Globus pallidus (tissue), 1 donor: Measurements from ENCODE around the gene CHI3L1.
A peak's percentile ranks its signal among the peaks of the same experiment; 100 is the strongest.

Source experiments
- DNase-seq: peaks from one replicate; pipeline ENCODE4 v3.0.0-alpha.2; 2015; ENCODE audit warnings: low spot score

Gene CHI3L1

DNA sequence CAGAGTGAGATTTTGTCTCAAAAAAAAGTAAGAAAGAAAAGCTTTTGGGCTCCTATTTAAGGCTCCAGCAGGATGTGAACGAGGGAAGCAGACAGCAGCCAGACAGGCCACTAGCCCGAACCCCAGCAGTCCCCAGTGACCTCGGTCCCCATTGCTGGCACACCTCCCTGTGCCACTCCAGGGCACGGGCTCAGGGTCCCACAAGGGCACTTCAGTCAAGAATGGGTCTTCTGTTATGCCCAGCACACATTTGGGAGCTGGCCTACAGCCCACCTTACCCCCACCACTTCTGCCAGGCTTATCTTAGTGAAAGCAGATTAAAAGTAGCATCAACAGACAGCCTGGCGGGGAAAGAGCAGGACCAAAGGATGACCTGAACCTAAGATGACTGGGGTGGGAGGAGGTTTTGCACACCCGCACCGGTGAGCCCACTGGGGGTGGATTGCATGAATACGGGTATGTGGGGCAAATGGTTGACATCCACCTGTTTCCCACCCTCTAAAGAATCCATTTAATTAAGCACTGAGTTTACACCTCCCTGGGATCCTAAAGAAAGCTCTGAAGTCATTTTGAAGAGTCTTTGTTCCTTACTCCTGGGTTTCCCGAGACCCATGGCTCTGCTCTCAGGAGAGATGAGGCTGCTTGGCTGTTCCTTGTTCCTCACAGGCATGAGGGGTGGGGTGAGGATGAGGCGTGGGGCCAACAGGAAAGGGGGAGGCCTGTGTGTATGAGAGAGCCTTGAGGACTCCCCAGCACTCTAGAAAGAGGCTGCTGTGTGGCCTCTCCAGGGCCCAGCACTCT lies 4.7 kb downstream of the CHI3L1 start:
- no peak for DNase-seq

DNA sequence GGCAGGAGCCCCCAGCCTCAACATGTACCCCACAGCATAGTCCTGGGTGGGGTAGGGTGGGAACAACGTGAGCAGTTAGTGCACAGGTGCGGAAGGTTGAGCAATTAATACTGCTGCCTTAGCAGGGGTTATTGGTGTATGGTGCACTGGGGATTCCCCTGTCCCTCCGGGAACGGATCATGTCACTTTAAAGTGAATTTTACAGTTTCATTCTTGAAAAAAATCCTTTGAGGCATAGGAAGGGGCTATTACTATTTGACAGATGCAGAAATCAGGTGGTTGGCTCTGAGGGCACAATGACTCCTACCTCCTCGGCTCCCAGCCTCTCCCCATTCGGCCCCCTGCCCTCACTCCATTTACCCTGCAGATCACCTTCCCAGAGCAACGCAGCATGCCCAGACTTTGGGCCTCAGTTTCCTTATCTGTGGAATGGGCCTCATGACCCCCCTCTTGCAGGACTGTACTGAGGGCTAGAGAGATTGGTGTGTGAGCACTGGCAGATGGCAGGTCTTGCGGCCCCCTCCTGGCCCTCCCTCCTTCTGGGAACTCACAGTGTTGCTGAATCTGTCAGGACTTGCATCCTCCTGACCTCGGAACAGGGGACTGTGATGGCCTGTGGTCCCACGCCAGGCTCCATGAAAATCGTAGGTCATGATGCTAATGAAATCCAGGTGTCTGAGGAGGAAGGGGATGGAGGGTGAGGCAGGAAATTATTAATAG lies 5.7 kb downstream of the CHI3L1 start:
- no peak for DNase-seq

DNA sequence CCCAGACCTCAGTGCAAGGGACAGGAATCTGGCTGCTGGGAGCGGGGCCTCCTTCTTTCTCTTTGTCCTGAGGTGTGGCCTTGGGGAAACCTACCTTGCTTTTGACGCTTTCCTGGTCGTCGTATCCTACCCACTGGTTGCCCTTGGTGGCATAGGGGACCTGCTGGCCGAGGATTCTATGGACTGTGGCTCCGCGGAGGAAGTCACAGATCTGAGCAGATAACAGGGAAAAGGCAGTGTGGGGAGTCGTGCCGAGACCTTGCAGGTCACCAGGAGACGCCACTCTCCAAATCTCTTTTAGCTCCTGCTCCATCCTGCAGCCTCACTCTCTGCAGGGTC lies 6.9 kb downstream of the CHI3L1 start:
- DNase-seq: no peak

DNA sequence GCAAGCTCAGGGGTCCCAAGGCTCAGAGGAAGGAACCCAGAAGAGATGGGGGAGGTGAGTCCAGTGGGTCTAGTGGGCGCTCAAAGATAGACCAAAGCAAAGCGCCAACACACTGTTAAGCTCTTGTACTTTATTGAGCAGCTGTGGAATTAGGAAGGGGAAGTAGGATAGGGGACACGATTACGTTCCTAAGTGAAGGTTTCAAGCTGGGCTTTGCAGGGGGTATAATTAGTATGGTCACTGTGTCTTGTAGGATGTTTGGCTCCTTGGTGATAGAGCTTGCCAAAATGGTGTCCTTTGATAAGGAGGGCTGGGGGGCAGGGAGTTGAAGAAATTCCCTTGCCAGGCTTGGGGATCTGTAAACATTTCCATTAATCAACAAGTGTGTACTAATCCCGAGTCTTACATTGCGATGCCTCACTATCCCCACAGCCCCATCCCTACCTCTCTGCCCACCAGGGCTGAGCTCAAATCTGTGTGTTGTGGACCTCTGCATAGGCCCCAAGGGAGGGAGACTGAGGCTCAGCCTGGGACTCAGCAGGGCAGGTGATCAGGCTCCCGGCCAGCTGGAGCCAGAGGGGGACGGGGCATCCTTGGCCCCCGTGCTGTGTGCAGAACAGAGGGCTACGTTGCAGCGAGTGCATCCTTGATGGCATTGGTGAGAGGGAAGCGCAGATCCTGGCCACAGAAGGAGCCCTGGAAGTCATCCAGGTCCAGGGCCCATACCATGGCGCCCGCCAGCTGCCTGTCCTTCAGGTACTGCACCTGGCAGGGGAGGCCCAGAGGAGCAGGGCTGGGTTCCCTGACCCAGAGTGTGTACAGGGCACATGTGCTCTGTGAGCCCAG lies 7.5 kb downstream of the CHI3L1 start:
- DNase-seq: no peak

DNA sequence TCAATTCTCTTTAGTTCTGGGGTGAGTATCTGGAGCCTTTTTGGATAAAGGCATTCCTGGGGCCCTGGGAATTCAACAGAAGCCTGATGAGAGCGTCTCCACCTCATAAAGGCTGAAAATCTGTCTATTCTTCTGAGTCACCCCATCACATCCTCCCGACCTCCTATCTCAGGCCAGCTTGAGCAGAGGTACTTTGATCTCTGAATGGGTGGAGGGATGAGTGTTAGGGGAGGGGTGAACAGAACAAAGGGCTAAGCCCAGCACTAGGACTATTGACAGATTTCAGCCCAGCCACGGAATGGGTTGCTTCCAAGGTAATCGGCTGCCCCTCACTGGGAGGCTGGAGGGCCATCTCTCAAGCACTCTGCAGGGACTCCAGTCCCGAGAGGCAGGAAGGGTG lies 8.4 kb downstream of the CHI3L1 start:
- no peak for DNase-seq

DNA sequence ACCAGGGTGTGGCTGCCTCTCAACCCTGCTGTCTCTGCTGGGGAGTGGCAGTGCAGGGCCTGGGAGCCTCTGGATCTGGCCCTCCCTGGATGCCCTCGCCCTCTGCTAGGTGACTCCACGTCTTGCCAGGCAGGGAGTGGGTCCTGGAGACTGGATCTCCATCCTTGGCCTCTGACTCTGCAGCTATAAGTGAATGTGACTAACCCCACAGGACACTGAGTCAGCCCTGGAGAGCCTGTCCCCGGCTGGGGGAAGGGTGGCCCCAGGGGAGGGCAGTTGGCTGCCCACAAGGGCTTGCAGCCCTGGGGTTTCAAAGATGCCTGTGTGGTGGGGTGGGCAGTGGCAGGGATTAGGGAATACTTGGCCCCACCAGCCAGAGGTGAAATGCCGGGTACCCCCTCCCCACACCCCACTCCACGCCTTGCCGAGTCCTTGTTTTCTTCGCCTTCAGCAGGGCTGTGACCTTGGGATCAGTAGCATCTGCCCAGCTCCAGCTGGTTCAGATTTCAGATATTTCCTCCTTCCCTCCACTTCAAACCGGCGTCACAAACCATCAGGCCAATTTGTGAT lies 8.9 kb downstream of the CHI3L1 start:
- no peak for DNase-seq

DNA sequence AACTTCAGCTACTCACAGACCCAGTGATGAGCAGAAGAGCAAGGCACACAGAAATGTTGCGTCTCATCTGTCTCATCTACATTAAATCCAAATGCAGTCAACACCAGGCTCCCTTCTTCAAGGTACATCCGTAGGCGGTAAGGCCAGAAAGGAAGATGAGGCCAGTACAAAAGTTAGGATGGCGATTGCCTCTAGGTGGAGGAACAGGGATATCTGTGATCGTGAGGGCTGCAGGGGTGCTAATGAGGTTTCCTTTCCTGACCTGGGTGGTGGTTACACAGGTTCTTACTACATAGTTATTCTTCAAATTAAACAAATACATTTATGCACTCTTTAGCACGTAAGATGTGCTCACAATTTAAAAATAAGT lies 9.5 kb downstream of the CHI3L1 start:
- no peak for DNase-seq

DNA sequence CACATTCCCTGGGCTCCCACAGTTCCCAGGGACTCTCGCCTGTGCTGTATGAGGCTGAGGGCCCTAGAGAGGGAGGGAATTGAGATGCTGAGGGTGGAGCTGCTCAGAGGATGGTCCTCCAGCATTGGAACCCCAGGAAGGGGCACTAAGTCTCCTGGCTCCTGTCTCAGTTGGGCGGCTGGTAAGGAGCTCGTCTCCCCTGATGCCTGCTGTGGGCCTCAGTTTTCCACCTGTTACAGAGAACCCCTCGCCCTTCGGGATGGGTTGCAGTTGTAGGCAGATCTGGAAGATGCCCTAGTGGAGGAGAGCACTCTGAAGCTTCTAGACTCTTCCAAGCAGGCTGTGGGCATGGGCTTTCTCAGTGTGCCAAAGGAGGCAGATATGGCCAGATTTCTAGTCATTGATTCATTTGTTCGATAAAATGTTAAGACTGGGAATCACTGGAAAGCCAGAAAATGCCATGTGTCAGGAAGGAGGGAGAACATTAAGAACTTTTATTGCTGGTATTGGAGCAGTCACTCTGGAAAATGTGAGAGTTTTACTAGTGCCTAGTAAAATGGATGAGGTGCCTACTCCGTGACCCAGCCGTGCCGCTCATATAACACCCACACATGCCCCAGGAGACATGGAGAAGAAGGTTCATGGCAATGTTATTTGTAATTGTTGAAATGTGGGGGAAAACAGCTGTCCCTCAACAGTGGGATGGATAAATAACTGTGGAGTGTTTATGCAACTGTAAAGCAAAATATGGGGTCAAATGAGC lies 10.1 kb downstream of the CHI3L1 start:
- DNase-seq: no peak

DNA sequence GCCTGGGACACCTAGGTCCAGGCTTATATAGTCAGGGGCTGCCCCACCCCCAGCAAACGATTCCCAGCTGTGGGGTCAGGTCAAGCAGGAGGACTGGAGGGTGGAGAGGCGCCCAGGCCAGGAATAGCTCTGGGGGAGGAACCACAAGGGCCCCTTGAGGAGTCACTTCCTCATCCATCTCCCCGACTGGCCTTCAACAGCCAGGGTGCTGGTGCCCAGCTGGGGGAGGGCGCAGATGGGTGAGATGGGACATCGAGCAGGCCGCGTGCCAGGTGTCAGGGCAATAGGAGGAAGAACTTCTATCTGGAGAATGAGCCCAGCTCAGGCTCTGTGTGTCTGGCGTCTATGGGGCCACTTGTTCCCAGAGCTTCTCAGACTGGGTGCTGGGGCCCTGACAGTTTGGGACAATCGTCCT lies 10.7 kb downstream of the CHI3L1 start:
- DNase-seq: peak; percentile 65

DNA sequence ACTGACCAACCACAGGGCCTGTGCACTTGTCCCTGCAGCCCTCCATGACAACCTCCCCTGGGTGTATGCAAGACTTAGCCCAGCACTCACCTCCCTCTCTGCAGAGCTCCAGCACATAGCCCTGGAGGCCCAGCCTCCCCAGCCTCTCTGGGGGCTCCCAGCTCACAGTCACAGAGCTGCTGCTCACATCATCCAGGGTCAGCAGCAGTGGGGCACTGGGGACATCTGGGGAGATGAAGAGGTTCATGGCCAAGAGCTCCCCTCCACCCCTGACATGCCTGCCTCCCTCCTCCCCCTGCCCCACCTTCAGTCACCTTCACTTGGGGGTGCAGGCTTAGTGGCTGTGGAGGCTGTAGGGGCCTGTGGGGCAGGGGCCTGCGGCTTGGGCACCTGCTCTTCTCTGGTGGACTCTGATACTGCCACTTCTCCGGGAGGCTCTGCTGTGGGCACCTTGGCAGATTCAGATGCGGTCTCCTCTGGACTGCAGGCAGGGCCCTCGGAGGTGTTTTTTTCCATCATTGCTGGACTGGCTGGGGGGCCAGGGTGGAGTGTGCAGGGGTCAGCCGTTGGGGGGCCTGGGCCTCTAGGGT lies 11.2 kb downstream of the CHI3L1 start, which contains the start of gene MYBPH:
Gene MYBPH, minus strand, starts transcription at position 590 of the 590 bp plus-strand sequence. Its CDS starts 71 bp downstream, at position 519.
- DNase-seq: no peak

DNA sequence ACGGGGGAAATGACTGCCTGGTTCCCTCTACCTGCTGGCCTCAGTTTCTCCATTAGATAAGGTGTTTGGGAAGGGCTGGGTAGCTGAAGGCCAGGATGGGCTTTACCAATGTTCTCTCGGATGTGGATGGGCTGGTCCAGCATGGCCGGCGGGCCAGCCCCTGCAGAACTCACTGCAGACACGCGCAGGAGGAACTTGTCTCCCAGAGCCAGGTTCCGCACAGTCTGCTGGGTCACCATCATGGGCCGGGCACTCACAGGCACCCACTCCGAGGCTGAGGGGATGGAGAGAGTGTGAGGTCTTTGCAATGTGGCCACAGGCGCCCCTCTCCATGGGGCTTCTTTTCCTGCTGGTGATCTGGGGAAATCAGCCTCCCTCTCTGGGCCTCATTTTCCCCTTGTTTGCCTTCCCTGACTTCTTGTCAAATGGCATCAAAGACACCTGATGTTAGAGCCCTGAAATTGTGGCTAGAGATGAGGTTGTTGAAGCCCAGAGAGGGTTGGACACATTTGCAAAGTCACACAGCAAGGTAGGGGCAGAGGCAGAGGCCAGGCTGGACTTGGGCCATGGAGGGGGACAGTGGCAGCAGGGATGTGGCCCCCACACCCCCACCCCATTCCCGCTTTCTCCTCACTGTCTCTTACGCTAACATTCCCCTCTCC lies 12.0 kb downstream of the CHI3L1 start:
- DNase-seq: no peak

DNA sequence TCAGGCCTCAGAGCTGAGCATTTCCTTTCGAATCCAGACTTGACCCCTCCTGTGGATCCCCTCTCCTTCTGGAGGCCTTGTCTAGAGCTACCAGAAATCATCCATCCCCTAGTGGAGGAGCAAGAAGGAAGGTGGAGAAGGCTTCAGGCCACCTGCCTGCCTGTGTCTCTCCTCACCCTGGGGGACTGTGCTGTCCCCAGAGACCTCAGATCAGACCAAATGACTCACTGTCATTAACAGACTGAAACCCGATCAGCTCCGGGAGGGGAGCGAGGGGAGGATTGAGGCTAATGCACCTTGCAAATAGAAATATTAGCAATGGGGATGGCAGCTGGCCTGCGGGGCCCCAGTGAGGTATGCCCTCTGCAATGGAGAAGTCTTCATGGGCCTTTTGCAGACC lies 12.9 kb downstream of the CHI3L1 start:
- no peak for DNase-seq

DNA sequence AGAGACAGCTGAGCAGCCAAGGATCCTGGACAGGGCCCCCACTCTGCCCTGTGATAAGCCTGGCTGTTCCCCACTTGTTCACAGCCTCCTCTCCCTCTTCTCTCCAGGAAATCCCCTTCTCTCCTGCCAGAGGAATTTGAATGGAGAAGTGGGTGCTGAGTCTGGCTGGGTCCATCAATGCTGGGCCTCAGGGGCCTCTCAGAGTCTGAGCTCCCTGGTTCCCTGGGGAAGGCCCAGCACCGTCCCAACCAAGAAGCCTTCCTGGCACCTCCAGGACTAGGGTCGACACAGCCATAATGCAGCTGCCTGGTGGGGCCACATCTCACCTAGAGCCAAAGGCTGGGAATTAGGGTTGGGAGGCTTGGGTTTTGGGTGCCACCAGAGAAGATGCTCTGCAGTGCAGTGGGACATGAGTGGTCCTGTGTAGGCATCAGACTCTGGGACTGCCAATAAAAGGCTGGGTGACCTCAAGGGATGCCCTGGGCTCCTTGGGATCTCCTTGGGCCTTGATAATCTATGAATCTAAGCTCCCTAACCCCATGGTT lies 13.4 kb downstream of the CHI3L1 start:
- DNase-seq: no peak

DNA sequence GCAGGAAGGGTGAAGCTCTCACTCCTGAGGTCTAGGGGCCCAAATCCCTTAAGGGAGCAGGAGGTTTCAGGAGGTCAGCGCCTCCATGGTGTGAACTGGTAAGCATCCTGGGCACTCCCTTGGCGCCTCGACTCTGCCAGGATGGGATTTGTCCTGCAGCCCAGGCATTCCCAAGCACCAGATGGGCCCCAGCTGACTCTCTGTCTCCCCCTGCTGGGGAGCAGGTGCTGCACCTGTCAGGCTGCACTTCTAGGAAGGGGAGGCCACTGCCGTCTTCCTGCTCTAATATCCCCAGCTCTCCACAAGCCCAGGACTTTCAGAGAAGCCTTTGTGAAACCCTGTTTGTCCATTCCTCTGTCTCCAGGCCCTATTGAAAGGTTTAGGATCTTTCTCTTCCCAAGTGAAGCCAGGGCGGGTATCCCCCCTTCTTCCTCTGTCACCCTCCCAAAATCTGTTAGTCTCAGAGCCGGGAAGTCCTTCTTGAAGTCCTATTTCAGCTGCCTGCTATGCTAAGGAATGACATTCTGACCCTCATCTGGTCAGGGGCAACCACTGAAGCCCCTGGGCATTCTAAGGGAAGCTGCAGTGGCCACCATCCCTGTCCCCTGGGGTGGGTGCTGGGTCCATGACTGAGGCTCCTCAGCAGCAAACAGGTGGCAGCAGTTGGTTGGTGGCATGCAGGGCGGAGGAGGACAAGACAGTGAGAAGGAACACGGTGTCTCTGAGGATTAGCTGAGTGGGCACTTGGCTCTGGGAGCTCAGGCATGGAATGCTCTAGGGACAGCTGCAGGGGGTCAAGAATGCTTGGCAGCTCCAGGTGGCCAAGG lies 14.1 kb downstream of the CHI3L1 start:
- peak; percentile 75 for DNase-seq

DNA sequence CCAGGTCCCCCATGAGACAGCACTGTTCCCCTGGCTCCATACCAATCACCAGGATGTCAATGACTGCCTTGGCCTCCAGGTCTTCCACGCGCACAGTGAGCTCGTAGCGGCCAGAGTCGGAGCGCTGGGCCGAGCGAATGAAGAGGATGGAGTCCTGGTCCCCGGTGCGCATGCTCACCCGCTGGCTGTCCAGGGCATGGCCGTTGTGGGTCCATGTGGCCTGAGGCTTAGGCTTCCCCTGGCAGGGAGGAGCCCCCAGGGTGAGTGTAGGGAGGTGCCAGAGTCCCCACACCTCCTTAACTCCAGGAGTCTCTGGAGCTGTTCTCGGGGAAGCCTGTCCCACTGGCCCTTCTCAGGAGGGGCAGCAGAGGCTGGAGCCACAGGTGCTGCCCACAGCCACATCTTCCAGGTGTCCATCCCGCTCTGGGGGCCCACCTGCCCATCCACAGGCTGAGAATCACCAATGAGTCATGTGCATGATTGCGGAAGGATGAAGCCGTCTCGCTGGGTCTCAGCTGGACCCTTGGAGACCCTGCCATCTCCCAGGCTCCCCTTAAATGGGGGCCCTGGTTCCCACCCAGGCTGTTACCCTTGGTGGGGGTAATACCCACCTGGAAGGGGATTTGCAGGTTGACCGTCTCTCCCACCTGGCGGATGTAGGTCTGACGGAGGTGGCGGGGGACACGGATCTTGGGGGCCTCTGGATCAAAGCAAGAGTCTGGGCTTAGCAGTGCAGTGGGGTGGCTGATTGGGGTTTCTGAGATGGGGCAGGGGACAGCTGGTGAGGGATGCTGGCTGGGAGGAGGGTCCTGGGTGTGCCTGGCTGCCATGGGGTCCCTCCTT lies 14.9 kb downstream of the CHI3L1 start:
- DNase-seq: no peak

DNA sequence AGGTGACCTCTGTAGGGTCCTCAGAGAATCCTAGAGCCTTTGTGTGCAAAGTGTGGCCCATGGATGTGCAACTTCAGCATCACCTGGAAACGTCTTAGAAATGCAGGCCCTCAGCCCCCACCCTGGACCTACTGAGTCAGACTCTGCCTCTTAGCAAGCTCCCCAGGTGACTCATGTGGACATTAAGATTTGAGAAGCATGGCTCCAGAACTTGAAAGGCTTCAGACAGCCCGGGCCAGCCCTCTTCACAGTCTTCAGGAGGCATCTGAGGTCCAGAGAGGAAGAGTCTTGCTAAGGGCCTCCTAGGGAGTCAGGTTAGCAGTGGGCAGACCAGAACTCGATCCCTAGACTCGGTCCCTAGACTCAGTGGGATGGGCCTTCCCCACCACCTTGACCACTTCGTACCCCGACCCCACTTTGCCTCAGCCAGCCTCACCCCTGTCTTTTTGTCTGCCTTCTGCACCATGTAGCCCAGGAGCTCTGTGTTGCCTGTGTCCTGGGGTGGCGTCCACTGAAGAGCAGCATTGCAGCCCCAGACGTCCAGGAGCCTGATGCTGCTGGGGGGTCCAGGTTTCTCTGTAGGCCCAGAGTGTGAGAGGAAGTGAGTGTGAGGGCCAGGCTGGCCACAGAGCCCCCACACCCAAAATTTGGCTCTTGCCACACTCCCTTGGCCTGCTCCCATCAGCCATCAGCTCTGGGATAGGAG lies 15.7 kb downstream of the CHI3L1 start:
- DNase-seq: no peak

DNA sequence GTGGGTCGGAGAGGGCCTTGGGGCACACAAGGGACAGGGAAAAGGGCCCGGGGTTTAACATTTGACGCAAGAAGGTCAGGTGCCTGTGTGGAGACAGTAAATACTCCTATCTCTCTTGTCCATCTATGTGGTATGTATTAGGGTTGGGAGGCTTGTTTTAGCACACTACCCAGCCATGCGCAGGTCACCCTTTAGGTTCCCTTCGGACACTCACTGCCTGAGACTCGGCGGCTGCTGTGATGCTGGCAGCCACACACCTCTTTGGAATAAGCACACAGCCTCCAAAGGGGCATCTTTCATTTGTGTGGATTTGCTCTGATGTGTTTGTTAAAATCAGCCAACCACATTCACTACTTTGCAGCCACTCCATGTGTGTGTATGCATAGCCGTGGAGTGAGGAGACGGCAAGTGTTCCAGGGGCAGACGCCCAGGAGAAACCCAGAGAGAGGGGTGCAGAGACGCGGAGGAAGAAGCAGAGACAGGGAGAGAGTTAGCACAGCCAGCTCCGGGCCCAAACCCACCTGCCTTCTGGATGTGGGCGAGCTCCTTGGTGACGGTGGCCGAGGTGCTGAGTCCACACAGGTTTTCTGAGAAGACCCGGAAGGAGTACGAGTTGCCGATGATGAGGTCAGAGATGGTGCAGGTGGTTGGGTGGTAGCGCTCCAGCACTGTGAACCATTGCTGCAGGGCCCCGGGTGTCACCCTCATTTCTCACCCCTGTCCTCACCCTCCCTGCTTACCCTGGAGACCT lies 16.6 kb downstream of the CHI3L1 start:
- DNase-seq: no peak
